ENCODE data around the gene ASTN2. TPM values are rescaled to one million over a fixed set of nuclear protein-coding genes. Genes with fewer than 3 reads are reported as not detected.

The ASTN2 gene
- total and polyA plus RNA-seq, 9 donors, result 1.8 to 6.4 (median 3.2) TPM

- Histone ChIP-seq H3K27ac (no peak overlapping the region), H3K4me1 (ENCODE audit: insufficient read depth) (no peaks in the 10 kb centered on the region), H3K27me3 (no peaks in the 10 kb centered on the region), H3K4me3 (no peak overlapping the region), H3K9me3 (no peaks in the 10 kb centered on the region), H3K36me3 (no peaks in the 10 kb centered on the region)
- 78 to 85% (median 83%) methylated on average over 5 of the region's 5 CpGs for WGBS, 3 donors
- no peak for DNase-seq
- TF ChIP-seq CTCF (IDR thresholded peaks at IDR 0.05) (no peak), POLR2A (IDR thresholded peaks at IDR 0.05) (no peak), EP300 (IDR thresholded peaks at IDR 0.05) (no peak)
- intact Hi-C loops (cut with DNase I), result no loop called here
Measured at GRCh38 chr9:116394894-116395698, 1019.8 kb downstream of the ASTN2 start.

GRCh38 chr9:116394070-116394469 lies 1020.8 kb downstream of the ASTN2 start:
- H3K4me3 ChIP-seq, result no peak overlapping the region
- H3K27me3 ChIP-seq, result no peaks in the 10 kb centered on the region
- no peaks in the 10 kb centered on the region for H3K9me3 ChIP-seq
- WGBS, 3 donors, result 92 to 96% (median 94%) methylated on average over 6 of the region's 6 CpGs
- DNase-seq, result no peak
- H3K4me1 ChIP-seq (ENCODE audit: insufficient read depth), result no peaks in the 10 kb centered on the region
- H3K27ac ChIP-seq, result no peak overlapping the region
- TF ChIP-seq CTCF (IDR thresholded peaks at IDR 0.05), result no peak
- no peak for TF ChIP-seq EP300 (IDR thresholded peaks at IDR 0.05)
- no peak for TF ChIP-seq POLR2A (IDR thresholded peaks at IDR 0.05)
- intact Hi-C loops (cut with DNase I), result no loop called here
- no peaks in the 10 kb centered on the region for H3K36me3 ChIP-seq

GRCh38 chr9:116393198-116393597 lies 1021.7 kb downstream of the ASTN2 start:
- H3K27ac ChIP-seq, result no peak overlapping the region
- no peaks in the 10 kb centered on the region for H3K36me3 ChIP-seq
- H3K4me1 ChIP-seq (ENCODE audit: insufficient read depth), result no peaks in the 10 kb centered on the region
- H3K9me3 ChIP-seq, result no peaks in the 10 kb centered on the region
- TF ChIP-seq POLR2A (IDR thresholded peaks at IDR 0.05) (no peak), EP300 (IDR thresholded peaks at IDR 0.05) (no peak), CTCF (IDR thresholded peaks at IDR 0.05) (no peak)
- H3K4me3 ChIP-seq, result no peak overlapping the region
- intact Hi-C loops (cut with DNase I), result no loop called here
- WGBS, 3 donors, result 94 to 97% (median 96%) methylated on average over 1 of the region's 1 CpG
- no peak for DNase-seq
- H3K27me3 ChIP-seq, result no peaks in the 10 kb centered on the region

GRCh38 chr9:116391306-116391900 lies 1023.5 kb downstream of the ASTN2 start:
- Histone ChIP-seq H3K36me3 (no peaks in the 10 kb centered on the region), H3K27me3 (no peaks in the 10 kb centered on the region), H3K4me3 (no peak overlapping the region), H3K4me1 (ENCODE audit: insufficient read depth) (no peaks in the 10 kb centered on the region), H3K9me3 (no peaks in the 10 kb centered on the region), H3K27ac (no peak overlapping the region)
- DNase-seq, result no peak
- no peak for TF ChIP-seq POLR2A (IDR thresholded peaks at IDR 0.05)
- no peak for TF ChIP-seq EP300 (IDR thresholded peaks at IDR 0.05)
- TF ChIP-seq CTCF (IDR thresholded peaks at IDR 0.05), result no peak
- intact Hi-C loops (cut with DNase I), result no loop called here
- 88 to 94% (median 93%) methylated on average over 4 of the region's 4 CpGs for WGBS, 3 donors
